ENCODE results near the gene SLC66A1. TPM values are rescaled to one million over a fixed set of nuclear protein-coding genes. Genes with fewer than 3 reads are reported as not detected.
A peak's percentile ranks its signal among the peaks of the same experiment; 100 is the strongest.

Gene SLC66A1
- total and polyA plus RNA-seq, 3 experiments from 2014 or later, result 5.7 to 10.4 (median 8.6) TPM

GRCh38 chr1:19365721-19366120, 53.6 kb downstream of the SLC66A1 start:
- H3K4me1 Mint-ChIP-seq, result peaks cover 37 to 80% (median 62%) of the 10 kb centered on the region in 3 donors
- H3K27me3 Mint-ChIP-seq, result no peaks in the 10 kb centered on the region
- ChIA-PET CTCF (no interaction called here), POLR2A (no interaction called here)
- Histone ChIP-seq H3K36me3 (ENCODE audit: insufficient read depth, low read length) (no peaks in the 10 kb centered on the region), H3K9me3 (ENCODE audit: low read length) (no peaks in the 10 kb centered on the region), H3K27ac (ENCODE audit: low read depth, low read length) (no peak overlapping the region), H3K27me3 (ENCODE audit: insufficient read depth, low read length, poor library complexity, severe bottlenecking) (no peaks in the 10 kb centered on the region), H3K4me3 (ENCODE audit: low read length) (no peak overlapping the region), H3K4me1 (ENCODE audit: insufficient read depth, low read length) (peaks cover 10% of the 10 kb centered on the region)
- H3K27ac Mint-ChIP-seq, result peak overlapping the region in 2 of 8 donors; percentile 48 to 64
- no peak for DNase-seq
- no peak overlapping the region for H3K4me3 Mint-ChIP-seq
- H3K36me3 Mint-ChIP-seq, result peaks cover 0 to 53% (median 4%) of the 10 kb centered on the region in 3 donors
- no peaks in the 10 kb centered on the region for H3K9me3 Mint-ChIP-seq

- CTCF ChIA-PET, result interaction anchor here (1.1 kb wide), 1 partner anchor 22 kb away, joined by 4 read pairs; no protein-coding TSS in a partner anchor
- POLR2A ChIA-PET, result no interaction called here
- Histone ChIP-seq H3K36me3 (ENCODE audit: insufficient read depth, low read length) (no peaks in the 10 kb centered on the region), H3K4me3 (ENCODE audit: low read length) (no peak overlapping the region), H3K27ac (ENCODE audit: low read depth, low read length) (no peak overlapping the region), H3K4me1 (ENCODE audit: insufficient read depth, low read length) (peaks cover 4% of the 10 kb centered on the region), H3K27me3 (ENCODE audit: insufficient read depth, low read length, poor library complexity, severe bottlenecking) (no peaks in the 10 kb centered on the region), H3K9me3 (ENCODE audit: low read length) (no peaks in the 10 kb centered on the region)
- no peak for DNase-seq
- no peaks in the 10 kb centered on the region for H3K9me3 Mint-ChIP-seq
- peaks cover 30 to 71% (median 50%) of the 10 kb centered on the region in 3 donors for H3K4me1 Mint-ChIP-seq
- peak overlapping the region in 5 of 8 donors; percentile 0 to 73 (median 16) for H3K27ac Mint-ChIP-seq
- H3K4me3 Mint-ChIP-seq, result no peak overlapping the region
- H3K36me3 Mint-ChIP-seq, result peaks cover 0 to 57% (median 4%) of the 10 kb centered on the region in 3 donors
- H3K27me3 Mint-ChIP-seq, result no peaks in the 10 kb centered on the region
Observed at GRCh38 chr1:19366599-19367536, 54.7 kb downstream of the SLC66A1 start.

GRCh38 chr1:19367584-19368041, 55.5 kb downstream of the SLC66A1 start:
- Mint-ChIP-seq H3K27me3 (no peaks in the 10 kb centered on the region), H3K9me3 (no peaks in the 10 kb centered on the region), H3K36me3 (peaks cover 0 to 63% (median 4%) of the 10 kb centered on the region in 3 donors), H3K4me3 (no peak overlapping the region), H3K27ac (peak overlapping the region in 3 of 8 donors; percentile 32 to 63 (median 50)), H3K4me1 (peaks cover 30 to 72% (median 44%) of the 10 kb centered on the region in 3 donors)
- no peaks in the 10 kb centered on the region for H3K9me3 ChIP-seq (ENCODE audit: low read length)
- no peaks in the 10 kb centered on the region for H3K36me3 ChIP-seq (ENCODE audit: insufficient read depth, low read length)
- H3K4me1 ChIP-seq (ENCODE audit: insufficient read depth, low read length), result peaks cover 4% of the 10 kb centered on the region
- H3K4me3 ChIP-seq (ENCODE audit: low read length), result no peak overlapping the region
- no peak overlapping the region for H3K27ac ChIP-seq (ENCODE audit: low read depth, low read length)
- ChIA-PET CTCF (interaction anchor here (1.1 kb wide), 1 partner anchor 23 kb away, joined by 4 read pairs; no protein-coding TSS in a partner anchor), POLR2A (no interaction called here)
- H3K27me3 ChIP-seq (ENCODE audit: insufficient read depth, low read length, poor library complexity, severe bottlenecking), result no peaks in the 10 kb centered on the region
- no peak for DNase-seq

GRCh38 chr1:19368050-19368449, 55.9 kb downstream of the SLC66A1 start:
- no peaks in the 10 kb centered on the region for H3K27me3 Mint-ChIP-seq
- Histone ChIP-seq H3K27ac (ENCODE audit: low read depth, low read length) (no peak overlapping the region), H3K4me1 (ENCODE audit: insufficient read depth, low read length) (peaks cover 4% of the 10 kb centered on the region), H3K27me3 (ENCODE audit: insufficient read depth, low read length, poor library complexity, severe bottlenecking) (no peaks in the 10 kb centered on the region), H3K9me3 (ENCODE audit: low read length) (no peaks in the 10 kb centered on the region), H3K4me3 (ENCODE audit: low read length) (no peak overlapping the region), H3K36me3 (ENCODE audit: insufficient read depth, low read length) (no peaks in the 10 kb centered on the region)
- H3K9me3 Mint-ChIP-seq, result no peaks in the 10 kb centered on the region
- CTCF ChIA-PET, result interaction anchor here (1.1 kb wide), 1 partner anchor 24 kb away, joined by 4 read pairs; no protein-coding TSS in a partner anchor
- POLR2A ChIA-PET, result no interaction called here
- DNase-seq, result no peak
- H3K27ac Mint-ChIP-seq, result peak overlapping the region in 5 of 8 donors; percentile 32 to 63 (median 43)
- H3K4me3 Mint-ChIP-seq, result no peak overlapping the region
- peaks cover 0 to 63% (median 4%) of the 10 kb centered on the region in 3 donors for H3K36me3 Mint-ChIP-seq
- peaks cover 28 to 72% (median 39%) of the 10 kb centered on the region in 3 donors for H3K4me1 Mint-ChIP-seq

GRCh38 chr1:19368964-19369363, 56.8 kb downstream of the SLC66A1 start:
- Mint-ChIP-seq H3K27me3 (no peaks in the 10 kb centered on the region), H3K4me1 (peaks cover 28 to 66% (median 33%) of the 10 kb centered on the region in 3 donors), H3K9me3 (no peaks in the 10 kb centered on the region), H3K27ac (peak overlapping the region in 4 of 8 donors; percentile 17 to 75 (median 61)), H3K4me3 (no peak overlapping the region), H3K36me3 (peaks cover 0 to 65% (median 4%) of the 10 kb centered on the region in 3 donors)
- no peak overlapping the region for H3K27ac ChIP-seq (ENCODE audit: low read depth, low read length)
- no peak for DNase-seq
- H3K4me1 ChIP-seq (ENCODE audit: insufficient read depth, low read length), result no peaks in the 10 kb centered on the region
- H3K4me3 ChIP-seq (ENCODE audit: low read length), result no peak overlapping the region
- POLR2A ChIA-PET, result no interaction called here
- CTCF ChIA-PET, result no interaction called here
- H3K36me3 ChIP-seq (ENCODE audit: insufficient read depth, low read length), result no peaks in the 10 kb centered on the region
- no peaks in the 10 kb centered on the region for H3K27me3 ChIP-seq (ENCODE audit: insufficient read depth, low read length, poor library complexity, severe bottlenecking)
- H3K9me3 ChIP-seq (ENCODE audit: low read length), result no peaks in the 10 kb centered on the region

GRCh38 chr1:19369396-19370090, 57.4 kb downstream of the SLC66A1 start:
- no peaks in the 10 kb centered on the region for H3K36me3 ChIP-seq (ENCODE audit: insufficient read depth, low read length)
- H3K4me1 Mint-ChIP-seq, result peaks cover 25 to 66% (median 29%) of the 10 kb centered on the region in 3 donors
- peak overlapping the region in 1 of 7 donors; percentile 65 for H3K4me3 Mint-ChIP-seq
- no peaks in the 10 kb centered on the region for H3K9me3 ChIP-seq (ENCODE audit: low read length)
- no peaks in the 10 kb centered on the region for H3K9me3 Mint-ChIP-seq
- ChIA-PET POLR2A (no interaction called here), CTCF (no interaction called here)
- H3K4me3 ChIP-seq (ENCODE audit: low read length), result no peak overlapping the region
- peaks cover 0 to 65% (median 2%) of the 10 kb centered on the region in 3 donors for H3K36me3 Mint-ChIP-seq
- H3K27me3 Mint-ChIP-seq, result no peaks in the 10 kb centered on the region
- H3K4me1 ChIP-seq (ENCODE audit: insufficient read depth, low read length), result no peaks in the 10 kb centered on the region
- H3K27ac Mint-ChIP-seq, result peak overlapping the region in 4 of 8 donors; percentile 17 to 77 (median 68)
- no peak for DNase-seq
- no peaks in the 10 kb centered on the region for H3K27me3 ChIP-seq (ENCODE audit: insufficient read depth, low read length, poor library complexity, severe bottlenecking)
- no peak overlapping the region for H3K27ac ChIP-seq (ENCODE audit: low read depth, low read length)

GRCh38 chr1:19370453-19371170, 58.5 kb downstream of the SLC66A1 start:
- Mint-ChIP-seq H3K27me3 (no peaks in the 10 kb centered on the region), H3K4me1 (peaks cover 22 to 65% (median 24%) of the 10 kb centered on the region in 3 donors), H3K9me3 (no peaks in the 10 kb centered on the region), H3K4me3 (no peak overlapping the region), H3K27ac (peak overlapping the region in 5 of 8 donors; percentile 26 to 77 (median 63)), H3K36me3 (peaks cover 0 to 68% (median 2%) of the 10 kb centered on the region in 3 donors)
- Histone ChIP-seq H3K4me3 (ENCODE audit: low read length) (no peak overlapping the region), H3K9me3 (ENCODE audit: low read length) (no peaks in the 10 kb centered on the region), H3K27me3 (ENCODE audit: insufficient read depth, low read length, poor library complexity, severe bottlenecking) (no peaks in the 10 kb centered on the region), H3K36me3 (ENCODE audit: insufficient read depth, low read length) (peaks cover 8% of the 10 kb centered on the region), H3K4me1 (ENCODE audit: insufficient read depth, low read length) (no peaks in the 10 kb centered on the region), H3K27ac (ENCODE audit: low read depth, low read length) (no peak overlapping the region)
- ChIA-PET POLR2A (no interaction called here), CTCF (no interaction called here)
- no peak for DNase-seq

Data from CD8-positive, alpha-beta memory T cell (primary cell).